OCI-LY7 (cell line): Measurements from ENCODE around the gene ST6GAL1. TPM values are rescaled to one million over a fixed set of nuclear protein-coding genes. Genes with fewer than 3 reads are reported as not detected.

ENCODE experiments used
- BruUV-seq: library from RNA; stranded (reverse); fragments of 400-500 nt; replicated peaks from 2 replicates; lab custom pipeline; 2021; lab: Mats Ljungman, UMichigan
- CTCF ChIA-PET: fragments of 300-600 bp; sonication (Branson Sonifier 250); formaldehyde crosslinking; loops from one replicate; lab custom pipeline; 2022; ENCODE audit warnings: antibody characterized with exemption; ENCODE audit not compliant: unreplicated experiment; lab: Charles Lee
- POLR2A ChIA-PET: fragments of 300-600 bp; sonication (Branson Sonifier 250); formaldehyde crosslinking; loops from one replicate; lab custom pipeline; 2022; ENCODE audit warnings: antibody characterized with exemption; lab: Charles Lee
- DNase-seq: peaks from one replicate; pipeline ENCODE4 v3.0.0-alpha.2; 2015; ENCODE audit warnings: low spot score
- H2AFZ ChIP-seq: fragments of 200-600 bp; sonication (generic), shearing (Covaris generic); 2 replicates; pipeline ENCODE4 v1.6.1; 2014; ENCODE audit warnings: mild to moderate bottlenecking, antibody characterized with exemption, low read length, moderate library complexity
- H3K27ac ChIP-seq: fragments of 200-600 bp; sonication (generic); 2 replicates; pipeline ENCODE4 v1.5.1; 2014; ENCODE audit warnings: mixed run types, low read depth, mild to moderate bottlenecking, moderate library complexity, low read length, inconsistent platforms; ENCODE audit not compliant: poor library complexity, severe bottlenecking
- H3K36me3 ChIP-seq: fragments of 200-600 bp; sonication (generic); 2 replicates; pipeline ENCODE4 v1.6.1; 2014; ENCODE audit warnings: mild to moderate bottlenecking, antibody characterized with exemption, low read length, moderate library complexity, mixed read lengths; ENCODE audit not compliant: insufficient read depth
- H3K4me1 ChIP-seq: fragments of 200-600 bp; sonication (generic); 2 replicates; pipeline ENCODE4 v1.5.1; 2014; ENCODE audit warnings: mild to moderate bottlenecking, low read length; ENCODE audit not compliant: insufficient read depth, poor library complexity, severe bottlenecking
- H3K4me2 ChIP-seq: fragments of 200-600 bp; sonication (generic); 2 replicates; pipeline ENCODE4 v1.6.1; 2014; ENCODE audit warnings: mild to moderate bottlenecking, low read length
- H3K4me3 ChIP-seq: fragments of 200-600 bp; sonication (generic); 2 replicates; pipeline ENCODE4 v1.5.1; 2014; ENCODE audit warnings: mild to moderate bottlenecking, low read depth, low read length; ENCODE audit not compliant: poor library complexity, severe bottlenecking
- H3K79me2 ChIP-seq: fragments of 200-600 bp; sonication (generic); 2 replicates; pipeline ENCODE4 v1.6.1; 2016; ENCODE audit warnings: low read depth, mild to moderate bottlenecking, low read length, moderate library complexity, mixed read lengths; ENCODE audit not compliant: insufficient read depth
- H3K9me2 ChIP-seq: fragments of 200-600 bp; sonication (generic); 2 replicates; pipeline ENCODE4 v1.6.1; 2016; ENCODE audit warnings: mild to moderate bottlenecking, low read length, mixed read lengths; ENCODE audit not compliant: insufficient read depth
- H3K9me3 ChIP-seq: fragments of 200-600 bp; sonication (generic); 2 replicates; pipeline ENCODE4 v1.6.1; 2014; ENCODE audit warnings: mild to moderate bottlenecking, mixed run types, low read length, mixed read lengths
- H4K20me1 ChIP-seq: fragments of 200-600 bp; sonication (generic); 2 replicates; pipeline ENCODE4 v1.6.1; 2014; ENCODE audit warnings: mild to moderate bottlenecking, antibody characterized with exemption, low read length, moderate library complexity, mixed read lengths; ENCODE audit not compliant: insufficient read depth
- EZH2phosphoT487 ChIP-seq: fragments of 200-600 bp; sonication (generic); IDR thresholded peaks from 2 replicates; pipeline ENCODE4 v1.6.1; 2018; ENCODE audit warnings: low read depth, borderline replicate concordance, mild to moderate bottlenecking, mixed run types, antibody characterized with exemption, low read length, moderate library complexity, mixed read lengths
- intact Hi-C: fragments of 100-400 bp; cut with micrococcal nuclease; formaldehyde crosslinking; loops from one replicate; pipeline ENCODE4 v1.10.0; 2022; ENCODE audit not compliant: unreplicated experiment
- total RNA-seq, 2 experiments: library from RNA; depleted of rRNA in 1 of 2; stranded (reverse); fragments of >200 nt in 1 of 2; shearing (Covaris generic) in 1 of 2; gene quantifications; 2 replicates each; pipeline ENCODE4 v1.2.3, GENCODE V29; 2014 to 2022
- TF ChIP-seq, protein P1 (sequence below): fragments of 200-600 bp; sonication (generic); conservative IDR thresholded peaks from 2 replicates; pipeline ENCODE4 v1.5.1; 2014; ENCODE audit warnings: mild to moderate bottlenecking, antibody characterized with exemption, low read length, moderate library complexity, mixed read lengths

The ST6GAL1 gene
- total RNA-seq, 2 experiments from 2014 or later = 192 to 375 TPM

DNA sequence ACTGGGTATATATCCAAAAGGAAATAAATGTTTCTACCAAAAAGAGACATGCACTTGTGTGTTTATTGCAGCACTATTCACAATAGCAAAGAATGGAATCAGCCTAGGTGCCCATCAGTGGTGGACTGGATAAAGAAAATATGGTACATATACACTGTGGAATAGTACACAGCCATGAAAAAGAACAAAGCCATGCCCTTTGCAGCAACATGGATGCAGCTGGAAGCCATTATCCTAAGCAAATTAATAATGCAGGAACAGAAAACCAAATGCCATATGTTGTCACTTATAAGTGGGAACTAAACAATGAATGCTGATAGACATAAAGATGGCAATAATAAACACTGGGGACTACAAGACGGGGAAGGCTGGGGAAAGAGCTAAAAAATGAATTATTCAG is 106.1 kb downstream of the ST6GAL1 start:
- CTCF ChIA-PET = no interaction called here
- peaks cover 55% of the 10 kb centered on the region for H3K4me1 ChIP-seq

DNA sequence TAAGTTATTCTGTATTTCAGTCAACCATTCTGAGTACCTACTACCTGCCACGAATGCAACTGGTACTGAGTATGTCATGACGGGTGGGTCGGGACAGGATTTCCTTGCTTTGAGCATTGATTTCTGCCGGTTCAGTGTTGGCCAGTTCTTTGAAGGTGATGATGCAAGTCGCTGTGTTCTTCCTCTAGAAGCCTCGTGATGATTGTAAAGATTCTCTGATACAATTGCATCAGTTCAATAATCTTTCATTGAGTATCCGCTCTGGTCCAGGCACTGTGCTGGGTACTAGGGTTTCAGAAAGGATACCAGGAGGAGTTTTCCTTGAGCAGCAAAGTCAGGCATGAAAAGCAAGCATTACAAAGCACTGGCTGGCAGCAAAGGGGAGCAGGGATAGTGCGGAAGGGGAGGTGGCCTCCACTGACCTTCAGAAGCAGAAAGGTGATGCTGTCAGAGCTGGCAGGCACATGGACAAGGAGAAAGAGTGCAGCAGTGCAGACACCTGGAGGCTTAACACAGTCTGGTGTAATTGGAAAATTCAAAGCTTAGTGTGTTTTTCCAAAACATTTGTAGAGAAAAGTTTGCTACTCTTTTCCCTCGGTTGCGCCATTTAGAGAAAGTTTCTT is 108.9 kb downstream of the ST6GAL1 start:
- CTCF ChIA-PET = no interaction called here
- H3K4me2 ChIP-seq = peak overlapping the region; percentile 85; the same call in 1 of the 2 replicates
- POLR2A ChIA-PET = interaction anchor here (0.7 to 1.3 kb wide), 5 partner anchors 9 to 31 kb away, joined by 3 to 7 read pairs (median 3); no protein-coding TSS in a partner anchor
- peaks cover 18% of the 10 kb centered on the region; the same call in 1 of the 2 replicates for H3K9me3 ChIP-seq
- peak overlapping the region; percentile 90 for H3K27ac ChIP-seq
- H3K4me3 ChIP-seq = no peak overlapping the region
- H2AFZ ChIP-seq = no peak overlapping the region
- intact Hi-C loops = no loop called here
- H4K20me1 ChIP-seq = peaks cover 45% of the 10 kb centered on the region; the same call in 1 of the 2 replicates
- H3K36me3 ChIP-seq = peaks cover 100% of the 10 kb centered on the region
- peaks cover 100% of the 10 kb centered on the region for H3K79me2 ChIP-seq
- no TSS peak for BruUV-seq
- H3K4me1 ChIP-seq = peaks cover 66% of the 10 kb centered on the region
- TF ChIP-seq, protein P1, sequence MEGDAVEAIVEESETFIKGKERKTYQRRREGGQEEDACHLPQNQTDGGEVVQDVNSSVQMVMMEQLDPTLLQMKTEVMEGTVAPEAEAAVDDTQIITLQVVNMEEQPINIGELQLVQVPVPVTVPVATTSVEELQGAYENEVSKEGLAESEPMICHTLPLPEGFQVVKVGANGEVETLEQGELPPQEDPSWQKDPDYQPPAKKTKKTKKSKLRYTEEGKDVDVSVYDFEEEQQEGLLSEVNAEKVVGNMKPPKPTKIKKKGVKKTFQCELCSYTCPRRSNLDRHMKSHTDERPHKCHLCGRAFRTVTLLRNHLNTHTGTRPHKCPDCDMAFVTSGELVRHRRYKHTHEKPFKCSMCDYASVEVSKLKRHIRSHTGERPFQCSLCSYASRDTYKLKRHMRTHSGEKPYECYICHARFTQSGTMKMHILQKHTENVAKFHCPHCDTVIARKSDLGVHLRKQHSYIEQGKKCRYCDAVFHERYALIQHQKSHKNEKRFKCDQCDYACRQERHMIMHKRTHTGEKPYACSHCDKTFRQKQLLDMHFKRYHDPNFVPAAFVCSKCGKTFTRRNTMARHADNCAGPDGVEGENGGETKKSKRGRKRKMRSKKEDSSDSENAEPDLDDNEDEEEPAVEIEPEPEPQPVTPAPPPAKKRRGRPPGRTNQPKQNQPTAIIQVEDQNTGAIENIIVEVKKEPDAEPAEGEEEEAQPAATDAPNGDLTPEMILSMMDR = no peak
- TF ChIP-seq EZH2phosphoT487 = no peak
- DNase-seq = no peak
- no peaks in the 10 kb centered on the region for H3K9me2 ChIP-seq

More for the DNA sequence above, 106.1 kb downstream of the ST6GAL1 start:
- no peak for DNase-seq
- no peak overlapping the region for H2AFZ ChIP-seq
- POLR2A ChIA-PET = interaction anchor here (1.2 to 2.5 kb wide), 2 partner anchors 10 to 29 kb away, joined by 4 to 19 read pairs; no protein-coding TSS in a partner anchor
- no peak overlapping the region for H3K4me3 ChIP-seq
- no peak overlapping the region for H3K4me2 ChIP-seq
- intact Hi-C loops = no loop called here
- H3K79me2 ChIP-seq = peaks cover 100% of the 10 kb centered on the region
- H3K9me3 ChIP-seq = peaks cover 28% of the 10 kb centered on the region; the same call in 1 of the 2 replicates
- H4K20me1 ChIP-seq = peaks cover 33% of the 10 kb centered on the region; the same call in 1 of the 2 replicates
- H3K27ac ChIP-seq = no peak overlapping the region
- peaks cover 100% of the 10 kb centered on the region for H3K36me3 ChIP-seq
- H3K9me2 ChIP-seq = no peaks in the 10 kb centered on the region
- no TSS peak for BruUV-seq
- TF ChIP-seq EZH2phosphoT487 = no peak
- TF ChIP-seq, protein P1 = no peak
